Mucosa of rectum (tissue), 2 donors: ENCODE data around the gene FBXO41.

ENCODE experiments used
- H3K27ac ChIP-seq, 2 donors: one replicate each; pipeline ENCODE4 v1.7.0; 2013; ENCODE audit warnings: inconsistent platforms in 2 of 2, low read depth in 2 of 2, low read length in 2 of 2
- H3K27me3 ChIP-seq, 2 donors: one replicate each; pipeline ENCODE4 v1.7.0; 2013; ENCODE audit warnings: low read length in 2 of 2; ENCODE audit not compliant: control insufficient read depth in 2 of 2, insufficient read depth in 2 of 2
- H3K36me3 ChIP-seq, 2 donors: one replicate each; pipeline ENCODE4 v1.7.0; 2013; ENCODE audit warnings: low read length in 2 of 2; ENCODE audit not compliant: control insufficient read depth in 2 of 2, insufficient read depth in 2 of 2
- H3K4me1 ChIP-seq, 2 donors: one replicate each; pipeline ENCODE4 v1.7.0; 2013; ENCODE audit warnings: low read length in 2 of 2, mild to moderate bottlenecking in 1 of 2; ENCODE audit not compliant: control insufficient read depth in 2 of 2, insufficient read depth in 2 of 2
- H3K4me3 ChIP-seq, 2 donors: one replicate each; pipeline ENCODE4 v1.7.0; 2013; ENCODE audit warnings: low read length in 2 of 2
- H3K9ac ChIP-seq, 2 donors: one replicate each; pipeline ENCODE4 v1.7.0; 2013; ENCODE audit warnings: low read length in 2 of 2, low read depth in 1 of 2, mild to moderate bottlenecking in 1 of 2
- H3K9me3 ChIP-seq, 2 donors: one replicate each; pipeline ENCODE4 v1.7.0; 2013; ENCODE audit warnings: low read length in 2 of 2; ENCODE audit not compliant: control insufficient read depth in 2 of 2
- donor health status: healthy.
- donor health status: Normal muscosa, but diverticular disease.

FBXO41 gene

GRCh38 chr2:73215254-73215653, 69.0 kb downstream of the FBXO41 start:
- Histone ChIP-seq H3K27ac (no peak overlapping the region), H3K4me1 (peaks cover 6 to 20% of the 10 kb centered on the region in 2 donors), H3K36me3 (peaks cover 0 to 10% of the 10 kb centered on the region in 2 donors), H3K4me3 (peak overlapping the region in 1 of 2 donors; percentile 86), H3K27me3 (no peaks in the 10 kb centered on the region), H3K9ac (no peak overlapping the region), H3K9me3 (no peaks in the 10 kb centered on the region)

DNA sequence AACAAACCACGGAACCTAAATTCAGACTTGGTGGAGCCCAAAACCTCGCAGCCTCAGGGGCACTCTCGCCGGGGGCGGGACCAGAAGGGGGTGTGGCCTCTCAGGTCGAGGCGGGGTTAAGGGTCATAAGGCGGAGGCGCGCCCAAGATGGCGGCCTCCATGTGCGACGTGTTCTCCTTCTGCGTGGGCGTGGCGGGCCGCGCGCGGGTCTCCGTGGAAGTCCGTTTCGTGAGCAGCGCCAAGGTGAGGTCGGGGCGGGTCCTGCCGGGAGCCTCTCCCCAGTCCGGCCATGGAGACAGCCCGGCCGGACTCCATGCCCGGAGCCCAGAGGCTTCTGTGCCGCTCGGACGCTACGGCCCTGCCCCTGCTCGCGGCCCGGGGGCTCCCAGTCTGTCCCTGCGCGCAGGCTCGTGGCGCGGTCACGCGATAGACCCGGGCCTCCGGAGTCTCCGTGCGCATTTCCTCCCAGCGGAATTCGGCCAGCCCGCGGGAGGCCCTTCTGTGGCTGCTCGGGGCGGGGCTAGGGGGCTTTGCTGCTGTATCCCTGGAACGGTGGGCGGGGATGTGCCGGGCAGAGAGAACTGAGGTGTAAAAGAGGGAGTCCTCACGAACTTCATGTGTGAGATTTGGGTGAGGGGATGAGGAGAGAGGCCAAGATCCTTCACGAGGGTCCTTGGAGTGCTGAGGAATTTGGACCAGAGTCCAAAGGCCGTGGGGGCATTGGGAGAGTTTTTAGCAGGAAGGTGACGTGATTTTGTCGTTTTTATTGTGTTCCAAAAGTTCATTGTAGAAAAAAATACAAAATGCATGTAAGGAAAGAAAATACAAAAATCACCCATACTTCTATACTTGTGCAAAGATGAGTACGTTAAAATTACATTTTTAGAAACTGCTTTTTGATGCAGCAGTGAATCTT, 69.9 kb downstream of the FBXO41 start, which contains the start of gene SMYD5:
TSS of gene SMYD5 (plus strand) at position 126 of the 916 bp plus-strand sequence. CDS start at position 148, 22 bp downstream.
- peaks cover 6 to 20% of the 10 kb centered on the region in 2 donors for H3K4me1 ChIP-seq
- no peaks in the 10 kb centered on the region for H3K9me3 ChIP-seq
- H3K27me3 ChIP-seq: no peaks in the 10 kb centered on the region
- peak within 1 kb of the TSS; percentile 86 to 90 for H3K4me3 ChIP-seq
- H3K36me3 ChIP-seq: peaks cover 0 to 4% of the 10 kb centered on the region in 2 donors
- peak within 1 kb of the TSS; percentile 37 to 58 for H3K27ac ChIP-seq
- H3K9ac ChIP-seq: peak within 1 kb of the TSS; percentile 52 to 67

DNA sequence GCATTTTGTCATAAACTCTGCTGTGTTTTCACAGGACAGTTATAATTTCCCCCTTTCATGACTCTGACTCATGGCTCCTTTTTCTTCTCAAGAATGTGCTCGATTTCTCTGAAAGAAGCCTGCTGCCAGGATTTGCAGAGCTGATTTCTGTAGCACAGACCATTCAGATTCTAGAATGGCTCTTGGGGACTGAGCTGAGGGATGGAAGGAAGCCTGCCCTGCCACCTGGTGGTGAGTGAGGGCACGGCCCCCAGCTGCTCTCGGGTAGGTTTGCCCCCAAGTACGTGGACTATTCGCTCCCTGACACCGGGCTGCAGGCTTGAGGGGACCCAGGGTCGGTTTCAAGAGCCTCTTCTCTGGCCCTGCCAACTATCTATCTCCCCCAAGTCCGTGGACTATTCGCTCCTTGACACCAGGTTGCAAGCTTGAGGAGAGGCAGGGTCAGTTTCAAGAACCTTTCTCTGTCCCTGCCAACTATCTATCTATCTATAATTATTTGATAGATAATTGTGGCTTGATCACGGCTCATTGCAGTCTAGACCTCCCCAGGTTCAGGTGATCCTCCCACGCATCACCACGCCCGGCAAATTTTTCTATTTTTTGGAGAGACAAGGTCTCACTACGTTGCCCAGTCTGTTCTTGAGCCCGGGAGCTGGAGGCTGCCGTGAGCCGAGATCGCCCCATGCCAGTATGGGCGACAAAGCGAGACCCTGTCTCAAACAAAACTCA, 71.7 kb downstream of the FBXO41 start:
- Histone ChIP-seq H3K4me3 (no peak overlapping the region), H3K4me1 (peaks cover 6 to 20% of the 10 kb centered on the region in 2 donors), H3K36me3 (no peaks in the 10 kb centered on the region), H3K27ac (no peak overlapping the region), H3K9ac (no peak overlapping the region), H3K27me3 (no peaks in the 10 kb centered on the region), H3K9me3 (no peaks in the 10 kb centered on the region)

DNA sequence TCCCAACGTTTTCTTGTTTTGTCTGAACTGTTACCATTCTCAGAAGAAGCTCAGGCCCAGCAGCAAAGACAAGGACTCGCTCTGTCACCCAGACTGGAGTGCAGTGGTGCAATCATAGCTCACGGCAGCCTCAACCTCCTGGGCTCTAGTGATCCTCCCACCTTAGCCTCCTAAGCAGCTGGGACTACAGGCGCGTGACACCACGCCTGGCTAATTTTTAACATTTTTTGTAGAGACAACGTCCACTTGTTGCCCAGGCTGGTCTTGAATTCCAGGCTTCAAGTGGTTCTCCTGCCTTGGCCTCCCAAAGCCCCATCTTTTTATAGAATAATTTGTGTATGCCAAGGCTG, 72.2 kb downstream of the FBXO41 start:
- H3K9ac ChIP-seq: no peak overlapping the region

DNA sequence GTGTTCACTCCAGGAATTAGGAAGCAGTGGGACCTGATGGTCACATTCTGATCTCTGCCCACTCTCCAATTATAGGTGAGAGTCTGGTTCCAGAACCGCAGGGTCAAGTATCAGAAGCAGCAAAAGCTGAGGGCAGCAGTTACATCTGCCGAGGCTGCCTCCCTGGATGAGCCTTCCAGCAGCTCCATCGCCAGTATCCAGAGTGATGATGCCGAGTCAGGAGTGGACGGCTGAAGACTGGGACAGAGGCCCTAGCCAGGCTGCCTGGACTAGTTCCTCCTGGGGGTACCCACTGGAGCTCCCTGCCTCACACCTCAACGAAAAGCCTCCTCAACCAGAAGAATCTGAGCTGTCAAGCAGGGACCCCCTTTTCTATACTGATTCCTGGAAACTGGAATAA, 73.6 kb downstream of the FBXO41 start:
- Histone ChIP-seq H3K36me3 (no peaks in the 10 kb centered on the region), H3K4me1 (peaks cover 6 to 20% of the 10 kb centered on the region in 2 donors), H3K9me3 (no peaks in the 10 kb centered on the region), H3K27me3 (no peaks in the 10 kb centered on the region), H3K4me3 (no peak overlapping the region), H3K27ac (no peak overlapping the region), H3K9ac (no peak overlapping the region)

More for the DNA sequence above, 72.2 kb downstream of the FBXO41 start:
- Histone ChIP-seq H3K4me3 (no peak overlapping the region), H3K9me3 (no peaks in the 10 kb centered on the region), H3K27ac (no peak overlapping the region), H3K4me1 (peaks cover 6 to 20% of the 10 kb centered on the region in 2 donors), H3K27me3 (no peaks in the 10 kb centered on the region), H3K36me3 (no peaks in the 10 kb centered on the region)

DNA sequence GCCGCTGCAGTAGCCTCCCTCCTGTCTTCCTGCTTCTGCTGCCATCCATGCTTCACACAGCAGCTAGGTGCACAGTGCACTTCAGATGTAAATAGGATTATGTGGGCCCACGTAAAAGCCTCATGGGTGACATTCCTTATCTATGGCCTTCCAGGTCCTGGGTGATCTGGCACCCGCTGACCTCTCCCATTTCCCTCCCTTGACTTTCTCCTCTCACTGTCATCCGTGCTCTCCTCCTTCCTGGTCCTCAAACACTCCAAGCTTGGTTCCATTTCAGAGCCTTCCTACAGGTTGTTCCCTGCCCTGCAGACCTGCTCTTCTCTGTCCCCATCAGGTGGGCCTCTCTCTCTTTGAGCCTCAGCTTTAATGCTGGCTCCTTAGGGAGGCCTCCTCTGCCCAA, 74.3 kb downstream of the FBXO41 start:
- Histone ChIP-seq H3K36me3 (no peaks in the 10 kb centered on the region), H3K4me3 (no peak overlapping the region), H3K27ac (no peak overlapping the region)

DNA sequence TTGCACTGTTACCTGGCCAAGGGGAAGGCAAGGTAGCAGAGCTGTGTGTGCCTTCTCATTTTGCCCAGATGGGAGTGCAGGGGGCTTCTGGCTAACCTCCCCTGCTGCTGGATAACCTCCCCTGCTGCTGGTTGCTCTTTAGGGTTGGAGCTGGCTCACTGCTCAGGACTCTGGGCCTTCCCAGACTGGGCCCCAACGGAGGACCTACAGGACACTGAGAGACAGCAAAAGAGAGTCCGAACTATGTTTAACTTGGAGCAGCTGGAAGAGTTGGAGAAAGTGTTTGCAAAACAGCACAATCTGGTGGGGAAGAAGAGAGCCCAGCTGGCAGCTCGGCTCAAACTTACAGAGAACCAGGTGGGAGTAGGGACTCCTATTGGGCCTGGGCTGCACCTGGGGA, 76.0 kb downstream of the FBXO41 start:
- H3K4me3 ChIP-seq: no peak overlapping the region
- peaks cover 9 to 14% of the 10 kb centered on the region in 2 donors for H3K27me3 ChIP-seq
- no peak overlapping the region for H3K27ac ChIP-seq
- H3K9ac ChIP-seq: no peak overlapping the region
- H3K36me3 ChIP-seq: no peaks in the 10 kb centered on the region
- peaks cover 0 to 6% of the 10 kb centered on the region in 2 donors for H3K4me1 ChIP-seq
- no peaks in the 10 kb centered on the region for H3K9me3 ChIP-seq

More for the DNA sequence above, 74.3 kb downstream of the FBXO41 start:
- peaks cover 6 to 20% of the 10 kb centered on the region in 2 donors for H3K4me1 ChIP-seq
- H3K27me3 ChIP-seq: peaks cover 0 to 2% of the 10 kb centered on the region in 2 donors
- no peaks in the 10 kb centered on the region for H3K9me3 ChIP-seq
- no peak overlapping the region for H3K9ac ChIP-seq

- Histone ChIP-seq H3K4me3 (no peak overlapping the region), H3K9me3 (no peaks in the 10 kb centered on the region), H3K27ac (no peak overlapping the region), H3K4me1 (peaks cover 0 to 4% of the 10 kb centered on the region in 2 donors), H3K36me3 (no peaks in the 10 kb centered on the region), H3K27me3 (peaks cover 21 to 29% of the 10 kb centered on the region in 2 donors), H3K9ac (no peak overlapping the region)
Measured at GRCh38 chr2:73205611-73206010, 78.7 kb downstream of the FBXO41 start.
